G401.6 (cell line): ENCODE measurements around the gene PSIP1.
A peak's percentile ranks its signal among the peaks of the same experiment; 100 is the strongest.
"Not testable (repeated sequence)": the region's sequence is repeated elsewhere in the genome, so short reads cannot be mapped to it uniquely, and the experiment has no call there.

Source experiments
- FAIRE-seq: peaks from 2 replicates; lab custom pipeline; 2012; peaks lifted over from hg19 to GRCh38; lab: Jason Lieb, UNC

The PSIP1 gene

DNA sequence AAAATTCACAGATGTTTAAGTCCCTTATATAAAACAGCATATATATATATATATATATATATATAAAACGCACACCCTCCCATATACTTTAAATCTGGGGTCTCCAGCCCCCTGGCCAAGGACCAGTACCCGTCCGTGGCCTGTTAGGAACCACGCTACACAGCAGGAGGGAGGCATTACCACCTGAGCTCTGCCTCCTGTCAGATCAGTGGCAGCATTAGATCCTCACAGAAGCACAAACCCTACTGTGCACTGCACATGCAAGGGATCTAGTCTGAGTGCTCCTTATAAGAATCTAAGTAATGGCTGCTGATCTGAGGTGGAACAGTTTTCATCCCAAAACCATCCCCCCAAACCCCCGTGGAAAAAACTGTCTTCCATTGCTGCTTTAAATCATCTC is 9.0 kb downstream of the PSIP1 start:
- FAIRE-seq: no peak

DNA sequence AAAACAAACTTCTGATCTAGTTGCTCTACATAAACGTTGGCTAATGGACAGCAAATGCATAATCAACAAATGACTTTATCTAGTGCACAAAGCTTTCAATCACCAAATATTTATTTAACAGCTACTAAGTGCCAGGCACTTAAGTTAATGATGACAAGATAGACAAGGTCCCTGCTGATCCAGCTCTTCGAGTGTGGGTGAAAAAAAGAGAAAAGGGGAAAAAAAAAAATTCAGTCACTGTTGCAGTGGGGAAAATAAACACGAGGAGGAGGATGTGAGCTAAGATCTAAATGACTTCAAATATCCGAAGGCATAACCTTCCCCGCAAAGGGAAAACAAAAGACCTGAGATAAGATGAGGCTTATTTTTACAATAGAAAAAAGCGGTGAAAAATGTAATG is 9.6 kb downstream of the PSIP1 start:
- FAIRE-seq: no peak

DNA sequence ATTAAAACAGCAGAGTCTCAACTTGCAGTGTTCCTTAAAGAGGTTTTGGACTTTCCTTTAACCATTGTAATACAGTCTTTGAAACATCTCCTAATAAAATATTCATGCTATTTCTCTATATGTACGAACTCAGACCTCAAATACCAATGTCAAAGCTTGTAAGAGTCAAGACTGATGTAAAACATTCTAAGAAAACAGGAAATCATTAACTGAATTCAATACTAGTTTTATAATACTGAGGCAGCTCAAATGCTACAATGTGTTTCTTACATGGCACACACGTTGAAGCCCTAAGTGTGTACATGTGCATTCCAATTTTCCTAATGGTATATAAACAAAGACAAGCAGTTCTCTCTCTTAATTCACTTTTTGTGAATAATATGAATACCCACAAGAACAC is 11.6 kb downstream of the PSIP1 start:
- FAIRE-seq: no peak

DNA sequence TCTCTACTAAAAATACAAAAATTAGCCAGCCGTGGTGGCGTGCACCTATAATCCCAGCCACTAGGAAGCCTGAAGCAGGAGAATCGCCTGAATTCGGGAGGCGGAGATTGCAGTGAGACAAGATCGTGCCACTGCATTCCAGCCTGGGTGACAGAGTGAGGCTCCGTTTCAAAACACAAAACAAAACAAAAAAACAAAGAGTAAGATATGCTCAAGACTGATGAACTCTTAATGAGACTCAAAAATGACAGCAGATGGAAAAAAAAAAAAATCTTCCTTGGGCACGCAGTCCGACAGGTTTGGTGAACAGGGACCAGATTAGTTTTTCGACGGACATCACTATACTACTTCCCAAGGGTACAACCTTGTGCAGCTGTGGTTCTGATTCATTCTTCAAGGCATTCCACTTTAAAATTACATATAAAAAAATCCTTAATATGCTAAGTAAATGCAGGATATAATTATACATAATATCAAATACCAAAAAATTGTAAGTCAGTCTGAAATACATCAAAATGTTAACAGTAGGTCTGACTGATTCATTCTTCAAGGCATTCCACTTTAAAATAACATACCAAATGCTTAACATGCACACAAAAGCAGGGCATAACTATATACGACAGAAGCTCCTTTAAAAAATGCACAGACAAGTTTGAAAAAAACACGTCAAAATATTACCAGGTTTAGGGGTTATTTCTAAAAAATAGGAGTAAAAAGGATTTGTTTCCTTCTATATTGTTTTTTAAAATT is 12.3 kb downstream of the PSIP1 start:
- no peak for FAIRE-seq

DNA sequence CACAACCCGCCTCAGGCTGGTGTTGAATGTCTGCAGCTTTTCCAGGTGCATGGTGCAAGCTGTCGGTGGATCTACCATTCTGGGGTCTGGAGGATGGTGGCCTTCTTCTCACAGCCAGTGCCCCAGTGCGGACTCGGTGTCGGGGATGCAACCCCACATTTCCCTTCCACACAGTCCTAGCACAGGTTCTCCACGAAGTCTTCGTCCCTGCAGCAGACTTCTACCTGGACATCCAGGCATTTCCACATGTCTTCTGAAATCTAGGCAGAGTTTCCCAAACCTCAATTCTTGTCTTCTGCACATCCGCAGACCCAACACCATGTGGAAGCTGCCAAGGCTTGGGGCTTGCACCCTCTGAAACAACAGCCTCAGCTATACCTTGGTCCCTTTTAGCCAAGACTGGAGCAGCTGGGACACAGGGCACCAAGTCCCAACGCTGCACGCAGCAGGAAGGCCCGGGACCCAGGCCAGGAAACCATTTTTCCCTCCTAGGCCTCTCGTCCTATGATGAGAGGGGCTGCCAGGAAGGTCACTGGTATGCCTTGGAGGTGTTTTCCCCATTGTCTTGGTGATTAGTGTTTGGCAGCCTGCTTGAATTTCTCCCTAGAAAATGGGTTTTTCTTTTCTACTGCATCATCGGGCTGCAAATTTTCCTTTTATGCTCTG is 18.2 kb downstream of the PSIP1 start:
- no peak for FAIRE-seq

DNA sequence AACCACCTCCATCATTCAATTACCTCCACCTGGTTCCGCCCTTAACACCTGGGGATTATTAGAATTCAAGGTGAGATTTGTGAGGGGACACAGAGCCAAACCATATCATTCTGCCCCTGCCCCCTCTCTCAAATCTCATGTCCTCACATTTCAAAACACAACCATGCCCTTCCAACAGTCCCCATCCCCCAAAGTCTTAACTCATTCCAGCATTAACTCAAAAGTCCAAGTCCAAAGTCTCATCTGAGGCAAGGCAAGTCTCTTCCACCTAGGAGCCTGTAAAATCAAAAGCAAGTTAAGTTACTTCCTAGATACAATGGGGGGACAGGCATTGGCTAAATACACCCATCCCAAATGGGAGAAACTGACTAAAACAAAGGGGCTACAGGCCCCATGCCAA is 18.8 kb downstream of the PSIP1 start:
- no peak for FAIRE-seq

DNA sequence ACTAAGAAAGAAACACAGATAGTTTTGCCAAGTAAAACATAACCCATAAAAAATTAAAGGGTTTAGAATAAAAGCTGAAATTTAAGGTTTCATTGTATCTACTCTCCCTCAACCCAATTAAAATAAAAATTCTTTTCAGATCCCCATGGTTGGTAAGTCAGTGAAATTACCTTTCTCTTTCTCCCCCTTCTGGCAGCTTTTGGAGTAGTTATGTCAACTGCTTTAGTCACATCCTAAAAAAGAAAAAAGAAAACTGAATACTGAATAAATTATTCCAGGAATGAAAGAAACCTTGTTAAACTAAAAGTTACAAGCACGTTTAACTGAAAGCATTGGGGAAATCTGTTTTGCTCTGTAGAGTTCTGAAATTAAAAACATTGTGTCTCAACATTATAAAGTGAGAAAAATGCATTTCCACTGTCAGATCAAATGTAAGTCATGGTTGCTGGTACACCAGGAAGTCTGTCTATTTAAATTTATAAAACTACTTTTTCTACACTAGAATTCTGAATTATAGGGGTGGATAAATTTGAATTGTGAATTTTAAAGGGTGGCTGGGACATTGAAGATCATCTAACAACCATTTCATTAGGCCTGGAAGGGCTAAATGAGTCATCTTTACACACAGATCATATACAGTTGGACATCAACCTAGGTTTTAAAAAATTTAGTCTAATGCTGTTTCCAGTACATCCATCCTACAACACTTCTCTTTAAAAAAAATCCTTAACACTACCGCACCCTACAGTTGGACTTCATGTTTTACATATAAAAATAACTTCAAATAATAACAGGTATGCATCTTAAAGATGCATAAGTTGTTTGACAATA is 24.7 kb downstream of the PSIP1 start:
- peak; percentile 93 for FAIRE-seq

DNA sequence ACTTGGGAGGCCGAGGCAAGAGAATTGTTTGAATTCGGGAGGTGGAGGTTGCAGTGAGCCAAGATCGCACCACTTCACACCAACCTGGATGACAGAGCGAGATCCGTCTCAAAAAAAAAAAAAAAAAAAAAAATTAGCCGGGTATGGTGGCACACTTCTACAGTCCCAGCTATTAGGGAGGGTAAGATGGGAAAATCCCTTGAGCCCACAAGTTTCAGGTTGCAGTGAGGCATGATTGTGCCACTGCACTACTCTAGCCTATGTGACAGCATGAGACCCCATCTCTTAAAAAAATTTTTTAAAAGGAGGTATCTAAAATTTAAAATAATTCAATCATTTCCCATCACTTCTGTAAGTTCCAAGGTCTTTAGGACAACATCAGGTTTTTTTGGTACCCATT is 26.0 kb downstream of the PSIP1 start:
- no peak for FAIRE-seq

DNA sequence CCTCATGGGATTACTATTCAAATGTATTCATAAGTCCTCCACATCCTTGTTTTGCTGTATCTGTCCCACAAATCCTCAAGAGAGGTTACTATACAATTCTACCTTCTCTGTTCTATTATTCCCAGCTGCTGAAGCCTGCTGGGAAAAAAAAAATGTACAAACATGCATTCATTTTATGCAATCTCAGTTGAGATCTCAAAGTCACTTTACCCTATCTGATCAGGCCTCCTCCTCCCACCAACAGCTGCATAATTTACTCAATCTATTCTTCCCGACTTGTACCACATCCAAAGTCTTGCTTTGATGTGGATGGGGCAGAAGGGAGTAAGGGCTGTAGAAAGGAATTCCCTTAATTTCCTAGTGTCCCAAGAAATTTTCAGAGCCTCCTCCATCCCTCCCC is 28.6 kb downstream of the PSIP1 start:
- no peak for FAIRE-seq

DNA sequence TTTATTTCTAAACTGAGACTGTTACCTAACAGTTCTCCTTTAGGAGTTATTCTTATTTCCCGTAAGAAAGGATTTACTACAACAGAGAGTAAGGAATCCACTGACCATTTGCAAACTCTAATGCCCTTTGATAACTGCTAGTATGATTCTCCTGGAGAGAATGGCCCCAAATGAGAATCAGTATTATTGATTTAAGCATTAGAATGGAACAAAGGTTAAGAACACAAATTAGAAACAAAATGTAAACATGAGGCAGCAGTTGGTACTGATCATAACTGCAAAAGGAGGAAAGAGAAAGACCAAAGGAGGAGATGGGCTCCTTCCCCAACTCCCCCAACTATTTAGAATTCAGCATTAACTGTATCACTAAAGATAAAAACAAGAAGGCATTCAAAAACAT is 30.7 kb downstream of the PSIP1 start:
- FAIRE-seq: no peak

DNA sequence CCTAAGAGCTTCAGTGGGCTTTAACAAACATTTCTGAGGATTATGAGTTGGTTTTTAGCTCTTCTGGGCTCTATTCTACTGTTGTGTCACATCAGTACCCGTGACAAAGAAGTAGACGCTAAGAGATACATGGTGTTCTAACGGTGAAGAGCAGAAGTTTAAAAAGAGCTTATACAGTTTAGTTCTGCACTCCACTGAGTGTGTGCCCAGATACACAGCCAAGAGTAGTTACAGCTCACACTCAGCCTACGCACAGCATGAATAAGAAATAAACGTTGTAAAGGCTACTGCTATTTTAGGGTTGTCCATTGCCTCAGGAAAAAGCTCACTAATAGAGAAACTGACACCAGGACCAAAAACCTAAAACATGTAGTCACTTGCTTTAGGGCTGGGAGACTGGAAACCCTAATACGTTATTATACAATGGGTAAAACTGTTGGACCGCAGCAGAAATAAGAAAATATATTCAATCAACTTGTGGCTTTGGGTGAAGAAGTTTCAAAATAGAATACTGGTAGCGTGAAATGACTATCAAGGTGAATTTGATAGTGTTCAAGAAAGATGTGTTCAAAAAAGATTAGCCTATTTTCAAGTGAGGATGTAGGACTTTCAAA is 34.7 kb downstream of the PSIP1 start:
- FAIRE-seq: no peak

DNA sequence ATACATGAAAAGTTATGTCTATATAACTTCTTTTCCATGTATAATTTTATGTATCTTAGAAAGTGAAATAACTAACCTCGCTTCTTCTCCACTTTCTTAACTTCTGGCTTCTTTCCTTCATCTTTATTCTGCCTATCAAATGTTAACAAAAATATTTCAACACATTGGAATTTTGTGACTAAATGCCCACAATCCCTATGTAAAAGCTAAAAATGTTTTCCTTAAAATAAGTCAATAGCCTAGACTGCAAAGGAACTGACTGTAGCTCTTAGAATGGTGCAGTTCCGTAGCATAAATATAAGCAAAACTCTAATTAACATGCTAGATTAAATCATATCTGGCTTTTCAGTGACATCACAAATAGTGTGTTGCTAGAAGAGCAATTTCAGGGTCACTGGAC is 40.9 kb downstream of the PSIP1 start:
- peak; percentile 6 for FAIRE-seq

DNA sequence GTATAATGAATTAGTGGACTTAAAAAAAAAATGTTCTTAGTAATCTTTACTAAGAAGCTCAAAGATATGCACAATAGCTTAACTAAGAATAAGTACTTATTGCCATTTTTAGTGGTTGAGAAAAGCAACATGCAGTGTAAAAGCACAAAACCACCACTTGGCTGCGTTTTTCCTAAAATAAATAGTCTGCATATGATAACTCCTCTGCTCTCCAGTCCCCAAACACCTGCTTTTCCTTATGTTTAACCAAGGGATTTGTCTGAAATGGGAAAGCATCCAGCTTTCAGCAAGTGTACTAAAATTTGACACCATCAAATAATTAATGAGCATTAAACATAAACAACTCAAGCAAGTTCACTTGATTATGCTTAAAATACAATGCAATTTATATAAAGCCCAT is 41.4 kb downstream of the PSIP1 start:
- FAIRE-seq: no peak

DNA sequence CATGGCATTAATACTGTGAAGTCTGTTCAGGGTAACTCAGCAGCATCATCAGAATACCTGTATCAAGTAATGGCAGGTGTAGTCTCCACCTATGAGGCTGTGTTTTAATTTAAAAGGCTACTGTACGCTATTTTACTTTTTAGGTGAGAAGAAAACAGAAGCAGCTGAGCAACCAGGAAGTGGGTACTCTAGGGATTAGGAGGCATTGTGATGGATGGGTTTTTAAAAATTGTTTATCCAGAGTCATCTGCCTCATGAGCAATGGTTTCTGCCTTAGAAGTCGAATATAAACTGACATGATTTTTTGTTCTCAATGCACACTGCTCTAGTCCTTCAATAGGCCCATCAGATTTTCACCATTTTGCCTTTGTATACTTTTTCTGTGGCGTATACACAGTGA is 42.6 kb downstream of the PSIP1 start:
- FAIRE-seq: no peak

DNA sequence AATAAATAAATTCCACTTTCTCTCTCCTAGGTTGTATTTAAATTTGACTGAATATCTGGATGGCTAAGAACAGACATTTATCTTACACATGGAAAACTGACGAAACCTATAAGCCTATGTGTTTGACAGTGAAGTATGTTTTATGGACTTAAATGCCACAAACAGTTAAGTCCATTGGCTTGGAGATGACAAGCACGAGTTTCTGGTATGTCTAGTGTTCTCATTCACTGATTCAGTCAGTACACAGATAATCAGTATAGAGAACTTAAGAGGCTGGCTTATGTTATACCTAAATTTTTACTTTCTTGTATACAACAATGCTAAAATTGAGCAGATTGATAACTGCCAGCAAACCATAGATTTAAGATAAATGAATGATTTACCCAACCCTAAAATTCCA is 49.2 kb downstream of the PSIP1 start:
- FAIRE-seq: no peak

DNA sequence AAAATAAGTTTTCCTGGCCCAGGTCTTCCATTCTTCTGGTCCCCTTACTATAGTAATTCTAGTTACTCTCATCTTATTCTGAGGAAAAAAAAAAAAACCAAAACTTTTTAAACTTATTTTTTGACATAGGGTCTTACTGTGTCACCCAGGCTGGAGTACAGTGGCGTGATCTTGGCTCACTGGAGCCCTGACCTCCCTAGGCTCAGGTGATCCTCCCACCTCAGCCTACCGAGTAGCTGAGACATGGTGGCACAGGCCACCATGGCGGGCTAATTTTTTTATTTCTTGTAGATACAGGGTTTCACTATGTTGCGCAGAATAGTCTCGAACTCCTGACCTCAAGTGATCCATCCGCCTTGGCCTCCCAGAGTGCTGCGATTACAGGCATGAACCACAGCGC is 49.7 kb downstream of the PSIP1 start:
- FAIRE-seq: no peak

DNA sequence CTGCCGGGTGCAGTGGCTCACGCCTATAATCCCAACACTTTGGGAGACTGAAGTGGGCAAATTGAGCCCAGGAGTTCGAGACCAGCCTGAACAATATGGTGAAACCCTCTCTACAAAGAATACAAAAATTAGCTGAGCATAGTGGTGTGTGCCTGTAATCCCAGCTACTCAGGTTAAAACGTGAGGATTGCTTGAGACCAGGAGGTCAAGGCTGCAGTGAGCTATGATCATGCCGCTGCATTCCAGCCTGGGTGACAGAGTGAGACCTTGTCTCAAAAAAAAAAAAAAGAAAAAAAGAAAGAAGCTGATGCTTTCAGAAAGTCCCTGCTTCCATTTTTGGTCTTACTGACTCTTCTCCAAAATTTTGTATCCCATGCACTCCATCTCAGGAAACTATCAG is 56.8 kb downstream of the PSIP1 start:
- FAIRE-seq: no peak

DNA sequence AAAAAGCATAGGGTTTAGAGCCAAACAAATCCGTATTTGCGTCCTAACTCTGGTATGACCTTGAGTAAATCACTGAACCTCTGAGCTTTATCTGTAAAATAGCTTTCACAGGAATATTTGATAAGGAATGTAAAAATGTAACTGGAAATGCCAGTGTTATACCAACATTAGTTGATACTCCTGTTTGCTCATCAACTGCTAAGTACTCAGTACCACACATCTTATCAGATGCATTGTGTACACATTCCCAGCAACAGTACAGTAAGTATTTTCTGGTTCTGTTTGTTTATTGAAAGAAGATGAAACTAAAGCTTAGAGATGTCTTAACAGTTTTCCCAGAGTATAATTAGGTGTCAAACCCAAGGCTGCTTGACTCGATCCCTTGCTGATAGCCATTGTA is 66.6 kb downstream of the PSIP1 start:
- FAIRE-seq: no peak

DNA sequence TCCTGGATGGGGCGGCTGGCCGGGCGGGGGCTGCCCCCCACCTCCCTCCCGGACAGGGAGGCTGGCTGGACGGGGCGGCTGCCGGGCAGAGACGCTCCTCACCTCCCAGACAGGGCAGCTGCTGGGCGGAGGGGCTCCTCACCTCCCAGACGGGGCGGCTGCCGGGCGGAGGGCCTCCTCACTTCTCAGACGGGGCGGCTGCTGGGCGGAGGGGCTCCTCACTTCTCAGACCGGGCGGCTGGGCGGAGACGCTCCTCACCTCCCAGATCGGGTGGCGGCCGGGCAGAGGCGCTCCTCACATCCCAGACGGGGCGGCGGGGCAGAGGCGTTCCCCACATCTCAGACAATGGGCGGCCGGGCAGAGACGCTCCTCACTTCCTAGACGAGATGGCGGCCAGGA is 68.5 kb downstream of the PSIP1 start:
- FAIRE-seq: not testable (repeated sequence)

DNA sequence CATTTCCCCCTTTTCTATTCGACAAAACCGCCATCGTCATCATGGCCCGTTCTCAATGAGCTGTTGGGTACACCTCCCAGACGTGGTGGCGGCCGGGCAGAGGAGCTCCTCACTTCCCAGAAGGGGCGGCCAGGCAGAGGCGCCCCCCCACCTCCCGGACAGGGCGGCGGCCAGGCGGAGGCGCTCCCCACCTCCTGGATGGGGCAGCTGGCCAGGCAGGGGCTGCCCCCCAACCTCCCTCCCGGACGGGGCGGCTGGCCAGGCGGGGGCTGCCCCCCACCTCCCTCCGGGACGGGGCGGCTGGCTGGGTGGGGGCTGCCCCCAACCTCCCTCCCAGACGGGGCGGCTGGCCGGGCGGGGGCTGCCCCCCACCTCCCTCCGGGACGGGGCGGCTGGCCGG is 68.9 kb downstream of the PSIP1 start:
- not testable (repeated sequence) for FAIRE-seq

DNA sequence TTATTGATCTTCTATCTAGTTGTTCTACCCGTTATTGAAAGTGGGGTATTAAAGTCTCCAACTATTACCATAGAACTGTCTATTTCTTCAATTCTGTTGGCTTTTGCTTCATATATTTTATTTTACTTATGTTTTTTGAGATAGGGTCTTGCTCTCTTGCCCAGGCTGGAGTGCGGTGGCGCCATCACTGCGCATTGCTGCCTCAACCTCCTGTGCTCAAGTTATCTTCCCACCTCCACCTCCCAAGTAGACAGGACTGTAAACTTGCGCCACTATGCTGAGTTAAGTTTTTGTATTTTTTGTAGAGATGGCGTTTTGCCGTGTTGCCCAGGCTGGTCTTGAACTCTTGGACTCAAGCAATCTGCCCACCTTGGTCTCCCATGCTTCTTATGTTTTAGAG is 71.9 kb downstream of the PSIP1 start:
- FAIRE-seq: no peak

DNA sequence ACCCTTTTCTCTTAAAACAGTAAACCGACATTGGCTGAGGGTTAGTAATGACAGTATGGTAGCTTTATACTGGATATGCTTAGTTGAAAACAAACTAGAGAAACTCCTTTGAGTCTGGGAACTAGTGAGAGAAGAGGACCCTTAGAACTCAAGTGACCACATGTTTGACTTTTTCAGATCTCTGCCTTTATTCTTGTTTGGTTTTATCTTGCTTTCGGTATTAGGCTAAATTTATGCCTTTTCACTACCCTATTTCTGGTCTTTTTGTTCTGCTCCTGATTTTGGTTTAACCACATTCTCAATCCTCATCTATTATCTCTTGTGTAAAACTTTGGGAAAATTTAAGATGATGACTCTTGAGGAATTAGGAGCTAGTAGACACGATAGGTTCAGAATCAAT is 77.1 kb downstream of the PSIP1 start:
- FAIRE-seq: no peak

DNA sequence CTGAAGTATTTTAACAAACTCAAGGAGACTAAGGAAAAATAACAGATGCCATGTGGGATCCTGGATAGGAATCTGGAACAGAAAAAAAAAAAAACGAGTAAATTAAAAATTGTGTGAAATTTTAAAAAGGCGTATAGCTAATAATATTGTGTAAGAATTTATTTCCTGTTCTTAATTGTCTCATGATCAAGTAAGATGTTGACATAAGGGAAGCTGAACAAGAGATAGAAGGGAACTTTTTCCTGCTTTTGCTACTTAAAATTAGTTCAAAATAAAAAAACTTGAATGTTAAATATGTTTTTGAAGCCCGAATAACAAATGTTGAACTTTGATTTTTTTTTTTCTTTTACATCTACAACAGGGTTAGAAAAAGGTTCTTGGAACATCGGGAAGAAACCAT is 77.6 kb downstream of the PSIP1 start:
- no peak for FAIRE-seq
